Spleen (tissue), 7 donors: Measurements from ENCODE around the gene SSU72.
"Not testable (repeated sequence)": the region's sequence is repeated elsewhere in the genome, so short reads cannot be mapped to it uniquely, and the experiment has no call there.

Experiments
- CTCF ChIP-seq, 11 experiments: fragments of 200-600 bp in 7 of 11; fragments of 450-650 bp in 4 of 11; sonication (generic) in 4 of 11; IDR thresholded peaks in 8 of 11; conservative IDR thresholded peaks in 3 of 11; 1 replicate in 7 of 11; 2 replicates in 4 of 11; pipeline versions ENCODE4 v1.4.0 to v1.8.0; 2016 to 2021; ENCODE audit warnings: antibody characterized with exemption in 11 of 11, inconsistent platforms in 4 of 11, mild to moderate bottlenecking in 1 of 11
- POLR2A ChIP-seq, 3 donors: fragments of 450-650 bp; IDR thresholded peaks; one replicate each; pipeline ENCODE4 v1.5.1; 2017; ENCODE audit warnings: antibody characterized with exemption in 3 of 3, mild to moderate bottlenecking in 1 of 3
- POLR2AphosphoS5 ChIP-seq, 3 donors: sonication (generic); formaldehyde crosslinking; IDR thresholded peaks; one replicate each; pipeline ENCODE4 v1.5.1; 2017; ENCODE audit warnings: antibody characterized with exemption in 3 of 3
- donor health status: DM: no; HTN: no; CAD: no; lungs with moderate emphysema.
- donor health status: DM: no; HTN: no; CAD: no.
- donor health status: DM: no; HTN: no; CAD: no.

- peak in 6 of 11 experiments; percentile 6 to 50 (median 43) for TF ChIP-seq CTCF (IDR thresholded peaks at IDR 0.05 in 8 of 11, conservative IDR thresholded peaks at IDR 0.05 in 3 of 11)
- TF ChIP-seq POLR2AphosphoS5 (IDR thresholded peaks at IDR 0.05), result peak in 1 of 3 donors; percentile 41
- not testable (repeated sequence) for TF ChIP-seq POLR2A (IDR thresholded peaks at IDR 0.05)
These were observed 69.3 kb downstream of the SSU72 start for GRCh38 chr1:1505366-1505798.
